RWPE2 (cell line): ENCODE measurements around the gene SPTBN4.

Source experiments
- ATAC-seq: fragments of 200-7000 bp; cut with Tn5 transposase; 3 replicates; pipeline ENCODE4 v1.9.1; 2021; ENCODE audit warnings: low read depth
- DNase-seq: peaks from one replicate; pipeline ENCODE4 v3.0.0-alpha.2; 2020; ENCODE audit warnings: low spot score
- H3K27ac ChIP-seq: fragments of 450-650 bp; 2 replicates; pipeline ENCODE4 v1.5.1; 2017; ENCODE audit warnings: mild to moderate bottlenecking; ENCODE audit not compliant: poor library complexity, severe bottlenecking
- H3K27me3 ChIP-seq: fragments of 250-450 bp; sonication (Bioruptor Pico); 2 replicates; pipeline ENCODE4 v1.5.1; 2021; ENCODE audit warnings: mild to moderate bottlenecking, moderate library complexity; ENCODE audit not compliant: insufficient read depth, poor library complexity, severe bottlenecking
- H3K36me3 ChIP-seq: fragments of 250-450 bp; sonication (Bioruptor Pico); 2 replicates; pipeline ENCODE4 v1.5.1; 2020; ENCODE audit warnings: low read depth, mild to moderate bottlenecking, moderate library complexity
- H3K4me1 ChIP-seq: fragments of 250-450 bp; sonication (Bioruptor Pico); 2 replicates; pipeline ENCODE4 v1.5.1; 2021; ENCODE audit warnings: mild to moderate bottlenecking, moderate library complexity; ENCODE audit not compliant: insufficient read depth, poor library complexity, severe bottlenecking
- H3K4me3 ChIP-seq: fragments of 250-450 bp; sonication (Bioruptor Pico); 2 replicates; pipeline ENCODE4 v1.5.1; 2021; ENCODE audit warnings: mild to moderate bottlenecking, moderate library complexity; ENCODE audit not compliant: severe bottlenecking
- H3K9me3 ChIP-seq: fragments of 250-450 bp; sonication (Bioruptor Pico); 2 replicates; pipeline ENCODE4 v1.5.1; 2021; ENCODE audit warnings: mild to moderate bottlenecking, moderate library complexity; ENCODE audit not compliant: severe bottlenecking
- TF ChIP-seq, protein P1 (sequence below): fragments of 450-650 bp; IDR thresholded peaks from one replicate; pipeline ENCODE4 v1.5.1; 2017; ENCODE audit warnings: mild to moderate bottlenecking, moderate library complexity; ENCODE audit not compliant: poor library complexity, severe bottlenecking

The SPTBN4 gene

DNA sequence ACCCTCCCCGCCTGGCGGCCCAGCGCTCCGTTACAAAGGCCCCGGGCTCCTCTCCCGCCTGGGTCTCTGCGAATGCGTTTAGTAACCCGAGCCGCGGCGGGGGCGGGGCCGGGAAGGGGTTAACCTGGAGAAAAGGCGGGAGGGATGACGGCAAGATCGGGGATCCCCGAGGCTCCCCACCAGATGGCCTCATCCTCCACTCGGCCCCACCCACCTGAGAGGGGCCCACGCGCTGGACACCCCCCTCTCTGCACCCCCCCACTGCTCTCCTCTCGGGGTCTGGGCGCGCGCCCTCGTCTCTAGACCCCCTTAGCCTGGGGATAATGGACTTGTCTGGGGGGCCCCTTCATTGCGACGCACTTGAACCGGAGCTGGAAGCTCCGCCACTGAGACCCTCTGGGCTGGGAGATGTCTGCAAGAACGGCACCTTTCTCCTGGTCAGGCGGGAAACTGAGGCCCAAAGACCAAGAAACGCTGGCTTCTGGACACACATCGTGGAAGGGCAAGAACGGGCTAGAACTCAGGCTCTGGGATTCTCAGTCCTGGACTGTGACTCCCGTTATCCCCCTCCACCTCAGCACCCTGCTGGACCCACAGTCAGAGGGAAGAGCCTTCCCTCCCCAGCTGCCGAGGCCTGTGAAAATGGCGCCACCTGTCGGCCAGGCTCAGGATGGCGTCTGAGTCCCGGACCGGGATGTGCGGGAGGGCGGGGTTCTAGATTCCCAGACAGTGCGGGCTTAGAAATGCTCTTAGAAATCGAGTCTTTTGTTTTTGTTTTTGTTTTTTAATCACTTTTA is 131.5 kb downstream of the SPTBN4 start:
- H3K36me3 ChIP-seq = no peaks in the 10 kb centered on the region
- DNase-seq (peak; percentile 89), ATAC-seq (peak; percentile 70)
- H3K4me1 ChIP-seq = peaks cover 10% of the 10 kb centered on the region
- no peaks in the 10 kb centered on the region for H3K9me3 ChIP-seq
- TF ChIP-seq, protein P1, sequence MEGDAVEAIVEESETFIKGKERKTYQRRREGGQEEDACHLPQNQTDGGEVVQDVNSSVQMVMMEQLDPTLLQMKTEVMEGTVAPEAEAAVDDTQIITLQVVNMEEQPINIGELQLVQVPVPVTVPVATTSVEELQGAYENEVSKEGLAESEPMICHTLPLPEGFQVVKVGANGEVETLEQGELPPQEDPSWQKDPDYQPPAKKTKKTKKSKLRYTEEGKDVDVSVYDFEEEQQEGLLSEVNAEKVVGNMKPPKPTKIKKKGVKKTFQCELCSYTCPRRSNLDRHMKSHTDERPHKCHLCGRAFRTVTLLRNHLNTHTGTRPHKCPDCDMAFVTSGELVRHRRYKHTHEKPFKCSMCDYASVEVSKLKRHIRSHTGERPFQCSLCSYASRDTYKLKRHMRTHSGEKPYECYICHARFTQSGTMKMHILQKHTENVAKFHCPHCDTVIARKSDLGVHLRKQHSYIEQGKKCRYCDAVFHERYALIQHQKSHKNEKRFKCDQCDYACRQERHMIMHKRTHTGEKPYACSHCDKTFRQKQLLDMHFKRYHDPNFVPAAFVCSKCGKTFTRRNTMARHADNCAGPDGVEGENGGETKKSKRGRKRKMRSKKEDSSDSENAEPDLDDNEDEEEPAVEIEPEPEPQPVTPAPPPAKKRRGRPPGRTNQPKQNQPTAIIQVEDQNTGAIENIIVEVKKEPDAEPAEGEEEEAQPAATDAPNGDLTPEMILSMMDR = peak; percentile 97
- no peaks in the 10 kb centered on the region for H3K27me3 ChIP-seq
- peak overlapping the region; percentile 38 for H3K4me3 ChIP-seq
- H3K27ac ChIP-seq = peak overlapping the region; percentile 11

GRCh38 chr19:40598918-40599307 is 132.1 kb downstream of the SPTBN4 start:
- ATAC-seq (no peak), DNase-seq (no peak)
- no peak overlapping the region for H3K4me3 ChIP-seq
- H3K9me3 ChIP-seq = no peaks in the 10 kb centered on the region
- TF ChIP-seq, protein P1 = peak; percentile 75
- no peak overlapping the region for H3K27ac ChIP-seq
- no peaks in the 10 kb centered on the region for H3K27me3 ChIP-seq
- peaks cover 11% of the 10 kb centered on the region for H3K4me1 ChIP-seq
- no peaks in the 10 kb centered on the region for H3K36me3 ChIP-seq

GRCh38 chr19:40599331-40599901 is 132.6 kb downstream of the SPTBN4 start:
- H3K27me3 ChIP-seq = no peaks in the 10 kb centered on the region
- TF ChIP-seq, protein P1 = no peak
- no peaks in the 10 kb centered on the region for H3K36me3 ChIP-seq
- H3K9me3 ChIP-seq = no peaks in the 10 kb centered on the region
- no peak overlapping the region for H3K4me3 ChIP-seq
- no peak for DNase-seq
- H3K4me1 ChIP-seq = peaks cover 11% of the 10 kb centered on the region
- no peak overlapping the region for H3K27ac ChIP-seq
- ATAC-seq = no peak

DNA sequence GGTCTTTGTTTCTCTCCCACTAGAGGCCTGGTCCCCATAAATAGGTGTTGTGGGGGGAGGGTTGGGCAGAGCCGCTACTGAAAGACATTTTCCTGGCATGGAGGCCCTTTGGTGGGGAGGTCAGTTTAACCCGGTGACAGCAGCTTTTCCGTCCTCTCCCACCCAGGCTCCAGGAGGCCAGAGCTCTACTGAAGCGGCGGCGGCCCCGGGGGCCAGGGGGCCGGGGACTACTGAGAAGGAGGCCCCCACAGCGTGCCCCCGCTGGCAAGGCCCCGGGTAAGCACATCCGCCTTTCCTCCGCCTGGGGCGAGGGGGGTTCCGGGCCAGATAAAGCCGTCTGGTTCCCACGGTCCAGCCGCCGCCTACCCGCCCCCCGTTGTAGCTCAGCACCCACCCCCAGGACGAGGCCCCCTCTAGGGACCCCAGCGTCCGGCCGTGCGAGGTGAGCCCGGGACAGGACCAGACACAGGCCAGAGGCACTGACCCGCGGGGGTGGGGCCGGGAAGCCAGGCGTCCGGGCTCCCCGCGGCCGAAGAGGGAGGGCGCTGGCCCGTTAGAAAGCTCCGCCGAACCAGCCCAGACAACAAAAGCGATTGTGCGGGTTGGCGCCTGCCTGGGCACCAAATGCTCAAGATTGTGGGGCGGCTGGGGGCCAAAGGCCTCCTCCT is 133.2 kb downstream of the SPTBN4 start:
- TF ChIP-seq, protein P1 = no peak
- no peak overlapping the region for H3K27ac ChIP-seq

More for the DNA sequence above, 133.2 kb downstream of the SPTBN4 start:
- Histone ChIP-seq H3K4me3 (no peak overlapping the region), H3K9me3 (no peaks in the 10 kb centered on the region), H3K36me3 (no peaks in the 10 kb centered on the region), H3K4me1 (peaks cover 11% of the 10 kb centered on the region), H3K27me3 (no peaks in the 10 kb centered on the region)
- DNase-seq (no peak), ATAC-seq (no peak)
